ENCODE measurements around the gene IFNGR1. TPM values are rescaled to one million over a fixed set of nuclear protein-coding genes. Genes with fewer than 3 reads are reported as not detected.

IFNGR1 gene
- total and polyA plus RNA-seq, 2 of the 13 experiments (the other 11 are each of a cell fraction or from before 2014, with no cell fraction given): 82.8 to 87.8 TPM

DNA sequence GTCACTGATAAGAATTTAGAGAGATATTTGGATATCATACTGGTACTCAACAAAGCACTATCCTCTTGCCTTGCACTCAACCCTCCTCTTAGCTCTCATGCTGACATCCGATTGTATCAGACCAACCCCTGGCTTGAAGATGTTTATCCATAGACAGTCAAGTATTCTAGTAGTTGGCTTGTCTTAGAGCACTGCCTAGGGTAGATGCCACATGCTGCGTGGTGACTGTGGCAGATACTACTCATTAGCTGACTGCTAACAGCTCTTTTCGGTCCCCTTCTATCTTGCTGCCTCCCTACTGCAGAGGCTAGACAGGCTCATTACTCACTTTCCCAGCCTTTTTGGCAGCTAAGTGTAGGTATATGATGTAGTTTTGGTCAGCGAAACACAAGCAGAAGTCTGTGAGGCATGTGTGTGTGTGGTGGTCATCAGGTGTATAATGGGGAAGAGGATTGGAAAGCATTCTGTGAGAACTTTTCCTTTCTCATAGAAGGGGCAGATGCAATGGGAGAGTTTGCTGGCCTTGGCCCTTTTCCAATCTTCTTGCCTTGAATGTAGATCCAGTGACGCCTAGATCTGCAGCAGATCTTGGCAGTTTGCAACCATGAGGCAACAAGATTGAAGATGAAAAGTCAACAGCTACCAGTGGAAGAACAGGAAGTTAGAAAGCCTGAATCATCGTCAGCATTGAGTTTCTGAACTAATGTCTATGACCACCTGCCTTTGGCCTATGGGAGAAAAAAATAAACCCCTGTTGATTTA lies 4.4 kb upstream of the IFNGR1 start (continued):
- TF ChIP-seq, protein P1, sequence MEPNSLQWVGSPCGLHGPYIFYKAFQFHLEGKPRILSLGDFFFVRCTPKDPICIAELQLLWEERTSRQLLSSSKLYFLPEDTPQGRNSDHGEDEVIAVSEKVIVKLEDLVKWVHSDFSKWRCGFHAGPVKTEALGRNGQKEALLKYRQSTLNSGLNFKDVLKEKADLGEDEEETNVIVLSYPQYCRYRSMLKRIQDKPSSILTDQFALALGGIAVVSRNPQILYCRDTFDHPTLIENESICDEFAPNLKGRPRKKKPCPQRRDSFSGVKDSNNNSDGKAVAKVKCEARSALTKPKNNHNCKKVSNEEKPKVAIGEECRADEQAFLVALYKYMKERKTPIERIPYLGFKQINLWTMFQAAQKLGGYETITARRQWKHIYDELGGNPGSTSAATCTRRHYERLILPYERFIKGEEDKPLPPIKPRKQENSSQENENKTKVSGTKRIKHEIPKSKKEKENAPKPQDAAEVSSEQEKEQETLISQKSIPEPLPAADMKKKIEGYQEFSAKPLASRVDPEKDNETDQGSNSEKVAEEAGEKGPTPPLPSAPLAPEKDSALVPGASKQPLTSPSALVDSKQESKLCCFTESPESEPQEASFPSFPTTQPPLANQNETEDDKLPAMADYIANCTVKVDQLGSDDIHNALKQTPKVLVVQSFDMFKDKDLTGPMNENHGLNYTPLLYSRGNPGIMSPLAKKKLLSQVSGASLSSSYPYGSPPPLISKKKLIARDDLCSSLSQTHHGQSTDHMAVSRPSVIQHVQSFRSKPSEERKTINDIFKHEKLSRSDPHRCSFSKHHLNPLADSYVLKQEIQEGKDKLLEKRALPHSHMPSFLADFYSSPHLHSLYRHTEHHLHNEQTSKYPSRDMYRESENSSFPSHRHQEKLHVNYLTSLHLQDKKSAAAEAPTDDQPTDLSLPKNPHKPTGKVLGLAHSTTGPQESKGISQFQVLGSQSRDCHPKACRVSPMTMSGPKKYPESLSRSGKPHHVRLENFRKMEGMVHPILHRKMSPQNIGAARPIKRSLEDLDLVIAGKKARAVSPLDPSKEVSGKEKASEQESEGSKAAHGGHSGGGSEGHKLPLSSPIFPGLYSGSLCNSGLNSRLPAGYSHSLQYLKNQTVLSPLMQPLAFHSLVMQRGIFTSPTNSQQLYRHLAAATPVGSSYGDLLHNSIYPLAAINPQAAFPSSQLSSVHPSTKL (CRISPR knock-in tag; IDR thresholded peaks at IDR 0.05): peak; percentile 38; the same call in 1 of the 2 replicates
- TF ChIP-seq ZSCAN25 (CRISPR knock-in tag; IDR thresholded peaks at IDR 0.05): no peak
- peak; percentile 64; the same call in 1 of the 2 replicates for TF ChIP-seq FOXA3 (CRISPR knock-in tag; IDR thresholded peaks at IDR 0.05)
- TF ChIP-seq ZNF12 (CRISPR knock-in tag; IDR thresholded peaks at IDR 0.05): peak; percentile 47; the same call in 1 of the 2 replicates
- no peak for TF ChIP-seq ZNF737 (CRISPR knock-in tag; IDR thresholded peaks at IDR 0.05; ENCODE audit: borderline replicate concordance)
- 0 out of 2 replicates have a peak, but pooled peaks have one; percentile 24 for TF ChIP-seq NFE2 (CRISPR knock-in tag; IDR thresholded peaks at IDR 0.05)
- TF ChIP-seq DPF2 (CRISPR knock-in tag; IDR thresholded peaks at IDR 0.05; ENCODE audit: borderline replicate concordance, low read depth): no peak
- TF ChIP-seq HMG20A (CRISPR knock-in tag; IDR thresholded peaks at IDR 0.05; ENCODE audit: borderline replicate concordance): peak; percentile 31; the same call in 1 of the 2 replicates
- TF ChIP-seq FOXA1 (IDR thresholded peaks at IDR 0.05): no peak
- TF ChIP-seq FOXA1 (CRISPR knock-in tag; IDR thresholded peaks at IDR 0.05): peak; percentile 64
- TF ChIP-seq EP300 (IDR thresholded peaks at IDR 0.05; ENCODE audit: low read depth in 2 of 2, low read length in 2 of 2): peak in 1 of 2 experiments; percentile 20; a peak in 1 of 4 replicates
- TF ChIP-seq EP300 (CRISPR knock-in tag; IDR thresholded peaks at IDR 0.05; ENCODE audit: borderline replicate concordance): no peak
- peak; percentile 60 for TF ChIP-seq ELF3 (CRISPR knock-in tag; IDR thresholded peaks at IDR 0.05)
- TF ChIP-seq NKX3-1 (CRISPR knock-in tag; IDR thresholded peaks at IDR 0.05): no peak
- no peak for TF ChIP-seq HIVEP1 (CRISPR knock-in tag; IDR thresholded peaks at IDR 0.05)
- no peak for TF ChIP-seq HCFC1 (IDR thresholded peaks at IDR 0.05; ENCODE audit: low read depth, low read length)
- TF ChIP-seq GABPA (IDR thresholded peaks at IDR 0.05; ENCODE audit: low read depth, low read length): no peak
- TF ChIP-seq GABPA (CRISPR knock-in tag; IDR thresholded peaks at IDR 0.05; ENCODE audit: low read depth): peak; percentile 34; the same call in 1 of the 2 replicates
- TF ChIP-seq, protein P2, sequence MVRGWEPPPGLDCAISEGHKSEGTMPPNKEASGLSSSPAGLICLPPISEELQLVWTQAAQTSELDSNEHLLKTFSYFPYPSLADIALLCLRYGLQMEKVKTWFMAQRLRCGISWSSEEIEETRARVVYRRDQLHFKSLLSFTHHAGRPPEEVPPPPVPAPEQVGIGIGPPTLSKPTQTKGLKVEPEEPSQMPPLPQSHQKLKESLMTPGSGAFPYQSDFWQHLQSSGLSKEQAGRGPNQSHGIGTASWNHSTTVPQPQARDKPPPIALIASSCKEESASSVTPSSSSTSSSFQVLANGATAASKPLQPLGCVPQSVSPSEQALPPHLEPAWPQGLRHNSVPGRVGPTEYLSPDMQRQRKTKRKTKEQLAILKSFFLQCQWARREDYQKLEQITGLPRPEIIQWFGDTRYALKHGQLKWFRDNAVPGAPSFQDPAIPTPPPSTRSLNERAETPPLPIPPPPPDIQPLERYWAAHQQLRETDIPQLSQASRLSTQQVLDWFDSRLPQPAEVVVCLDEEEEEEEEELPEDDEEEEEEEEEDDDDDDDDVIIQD (CRISPR knock-in tag; IDR thresholded peaks at IDR 0.05; ENCODE audit: low read depth): peak; percentile 64; the same call in 1 of the 2 replicates
- TF ChIP-seq ZNF761 (CRISPR knock-in tag; conservative IDR thresholded peaks at IDR 0.05): no peak
- TF ChIP-seq, protein P3, sequence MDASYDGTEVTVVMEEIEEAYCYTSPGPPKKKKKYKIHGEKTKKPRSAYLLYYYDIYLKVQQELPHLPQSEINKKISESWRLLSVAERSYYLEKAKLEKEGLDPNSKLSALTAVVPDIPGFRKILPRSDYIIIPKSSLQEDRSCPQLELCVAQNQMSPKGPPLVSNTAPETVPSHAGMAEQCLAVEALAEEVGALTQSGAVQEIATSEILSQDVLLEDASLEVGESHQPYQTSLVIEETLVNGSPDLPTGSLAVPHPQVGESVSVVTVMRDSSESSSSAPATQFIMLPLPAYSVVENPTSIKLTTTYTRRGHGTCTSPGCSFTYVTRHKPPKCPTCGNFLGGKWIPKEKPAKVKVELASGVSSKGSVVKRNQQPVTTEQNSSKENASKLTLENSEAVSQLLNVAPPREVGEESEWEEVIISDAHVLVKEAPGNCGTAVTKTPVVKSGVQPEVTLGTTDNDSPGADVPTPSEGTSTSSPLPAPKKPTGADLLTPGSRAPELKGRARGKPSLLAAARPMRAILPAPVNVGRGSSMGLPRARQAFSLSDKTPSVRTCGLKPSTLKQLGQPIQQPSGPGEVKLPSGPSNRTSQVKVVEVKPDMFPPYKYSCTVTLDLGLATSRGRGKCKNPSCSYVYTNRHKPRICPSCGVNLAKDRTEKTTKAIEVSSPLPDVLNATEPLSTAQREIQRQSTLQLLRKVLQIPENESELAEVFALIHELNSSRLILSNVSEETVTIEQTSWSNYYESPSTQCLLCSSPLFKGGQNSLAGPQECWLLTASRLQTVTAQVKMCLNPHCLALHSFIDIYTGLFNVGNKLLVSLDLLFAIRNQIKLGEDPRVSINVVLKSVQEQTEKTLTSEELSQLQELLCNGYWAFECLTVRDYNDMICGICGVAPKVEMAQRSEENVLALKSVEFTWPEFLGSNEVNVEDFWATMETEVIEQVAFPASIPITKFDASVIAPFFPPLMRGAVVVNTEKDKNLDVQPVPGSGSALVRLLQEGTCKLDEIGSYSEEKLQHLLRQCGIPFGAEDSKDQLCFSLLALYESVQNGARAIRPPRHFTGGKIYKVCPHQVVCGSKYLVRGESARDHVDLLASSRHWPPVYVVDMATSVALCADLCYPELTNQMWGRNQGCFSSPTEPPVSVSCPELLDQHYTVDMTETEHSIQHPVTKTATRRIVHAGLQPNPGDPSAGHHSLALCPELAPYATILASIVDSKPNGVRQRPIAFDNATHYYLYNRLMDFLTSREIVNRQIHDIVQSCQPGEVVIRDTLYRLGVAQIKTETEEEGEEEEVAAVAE (CRISPR knock-in tag; IDR thresholded peaks at IDR 0.05; ENCODE audit: borderline replicate concordance): peak; percentile 27; the same call in 1 of the 2 replicates
- TF ChIP-seq ZNF644 (CRISPR knock-in tag; IDR thresholded peaks at IDR 0.05; ENCODE audit: low read depth): peak; percentile 42; the same call in 1 of the 2 replicates

Measured in HepG2 (cell line).